Activated CD4-positive, alpha-beta T cell treated with anti-CD3 and anti-CD28 coated beads for 36 hours (primary cell): ENCODE measurements around the gene UROS. TPM values are rescaled to one million over a fixed set of nuclear protein-coding genes. Genes with fewer than 3 reads are reported as not detected.

Experiments used
- ATAC-seq: fragments of 200-7000 bp; cut with Tn5 transposase; one replicate; pipeline ENCODE4 v1.10.0; 2021; ENCODE audit warnings: mild to moderate bottlenecking, moderate library complexity
- CTCF ChIA-PET: fragments of 350-600 bp; sonication (Branson Sonifier 250); formaldehyde crosslinking; loops from one replicate; lab custom pipeline; 2021; ENCODE audit warnings: antibody characterized with exemption; lab: Charles Lee
- POLR2A ChIA-PET: fragments of 350-600 bp; sonication (Branson Sonifier 250); formaldehyde crosslinking; loops from one replicate; lab custom pipeline; 2021; ENCODE audit warnings: antibody characterized with exemption, inconsistent platforms; lab: Charles Lee
- DNase-seq: peaks from one replicate; pipeline ENCODE4 v3.0.0-alpha.2; 2020
- H3K27ac Mint-ChIP-seq: one replicate; pipeline ENCODE4 v1.8.0; 2021; ENCODE audit warnings: mixed read lengths
- H3K27me3 Mint-ChIP-seq: one replicate; pipeline ENCODE4 v1.8.0; 2021; ENCODE audit warnings: mixed read lengths
- H3K36me3 Mint-ChIP-seq: one replicate; pipeline ENCODE4 v1.8.0; 2021; ENCODE audit warnings: low read depth, mixed read lengths
- H3K4me1 Mint-ChIP-seq: one replicate; pipeline ENCODE4 v1.8.0; 2021; ENCODE audit warnings: mixed read lengths
- H3K4me3 Mint-ChIP-seq: one replicate; pipeline ENCODE4 v1.8.0; 2021; ENCODE audit warnings: mild to moderate bottlenecking, moderate library complexity, mixed read lengths
- H3K9me3 Mint-ChIP-seq: one replicate; pipeline ENCODE4 v1.8.0; 2021; ENCODE audit warnings: low read depth, mixed read lengths
- intact Hi-C, 2 experiments: fragments of 100-400 bp; cut with DNase I in 1 of 2; cut with micrococcal nuclease in 1 of 2; formaldehyde crosslinking; loops; one replicate each; pipeline versions ENCODE4 v1.14.2 to v1.15.1; 2022 to 2024; cut with DNase I, micrococcal nuclease
- total RNA-seq, 2 experiments: library from RNA; stranded (reverse); gene quantifications; one replicate each; pipeline ENCODE4 v1.2.3, GENCODE V29; 2021

Gene UROS
- total RNA-seq, 2 experiments from 2014 or later: 37.3 to 39.6 TPM

DNA sequence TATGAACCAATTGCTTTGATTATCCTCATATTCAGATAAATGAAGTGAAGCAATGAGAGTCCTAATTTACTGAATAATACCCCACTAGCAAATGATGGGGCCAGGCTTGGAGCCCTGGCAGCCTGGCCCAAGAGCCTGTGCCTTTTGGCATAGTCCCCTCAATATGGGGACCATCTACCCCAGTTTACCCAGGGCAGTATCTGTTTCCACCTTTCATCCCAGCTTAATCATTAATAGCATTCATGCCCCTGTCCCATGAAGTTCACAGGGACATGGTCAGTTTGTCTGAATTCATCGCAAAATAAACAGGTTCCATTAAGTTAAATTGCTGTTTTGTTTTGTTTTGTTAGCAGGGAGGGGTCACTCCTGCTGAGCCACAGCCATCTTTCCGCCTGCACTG, 25.8 kb upstream of the UROS start:
- ATAC-seq (no peak), DNase-seq (no peak)
- Mint-ChIP-seq H3K4me3 (no peak overlapping the region), H3K9me3 (no peaks in the 10 kb centered on the region), H3K27ac (no peak overlapping the region), H3K4me1 (no peaks in the 10 kb centered on the region), H3K36me3 (peaks cover 22% of the 10 kb centered on the region), H3K27me3 (no peaks in the 10 kb centered on the region)
- intact Hi-C loops: no loop called here
- CTCF ChIA-PET: no interaction called here
- POLR2A ChIA-PET: no interaction called here

DNA sequence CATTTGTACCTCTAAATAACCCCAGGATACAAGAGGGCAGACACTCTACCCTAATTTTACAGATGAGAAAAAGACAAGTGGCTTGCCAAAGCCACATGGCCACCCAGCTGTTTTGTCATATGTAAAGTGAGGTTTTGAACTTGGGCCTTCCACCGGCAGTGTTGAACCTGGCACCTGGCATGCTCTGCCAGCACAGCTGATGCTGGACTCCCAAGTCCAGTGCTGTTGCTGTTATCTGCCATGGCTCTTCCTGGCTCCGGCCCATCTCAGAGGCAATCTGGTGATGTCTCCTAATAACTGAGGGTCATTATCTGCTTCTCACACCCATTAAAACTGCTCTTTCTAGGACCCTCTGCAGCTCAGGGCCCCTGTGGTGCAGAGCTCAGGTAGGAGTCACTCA, 25.3 kb upstream of the UROS start:
- H3K36me3 Mint-ChIP-seq: peaks cover 19% of the 10 kb centered on the region
- POLR2A ChIA-PET: no interaction called here

DNA sequence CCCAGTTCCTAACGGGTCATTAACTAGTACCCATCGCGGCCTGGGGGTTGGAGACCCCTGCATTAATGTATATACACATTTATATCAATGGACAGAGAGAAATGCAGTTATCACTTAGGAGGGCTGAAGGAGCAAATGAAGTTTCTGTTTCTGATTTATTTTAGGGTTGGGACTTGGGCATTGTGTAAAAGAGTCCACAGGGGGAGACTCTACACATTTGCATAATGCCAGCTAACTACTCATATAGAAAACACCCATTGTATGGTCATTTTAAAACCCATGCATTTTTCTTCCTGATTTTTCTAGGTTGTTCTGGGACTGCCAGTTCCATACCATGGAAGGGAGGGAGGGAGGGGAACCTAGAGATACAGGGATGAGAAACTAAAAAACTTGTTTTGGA, 23.8 kb upstream of the UROS start:
- ChIA-PET POLR2A (no interaction called here), CTCF (no interaction called here)
- H3K4me1 Mint-ChIP-seq: no peaks in the 10 kb centered on the region
- peaks cover 10% of the 10 kb centered on the region for H3K36me3 Mint-ChIP-seq
- ATAC-seq (no peak), DNase-seq (no peak)
- no peak overlapping the region for H3K4me3 Mint-ChIP-seq
- H3K27ac Mint-ChIP-seq: no peak overlapping the region
- H3K9me3 Mint-ChIP-seq: no peaks in the 10 kb centered on the region
- no peaks in the 10 kb centered on the region for H3K27me3 Mint-ChIP-seq
- intact Hi-C loops: no loop called here

More for the DNA sequence above, 25.3 kb upstream of the UROS start:
- DNase-seq: no peak
- Mint-ChIP-seq H3K27me3 (no peaks in the 10 kb centered on the region), H3K9me3 (no peaks in the 10 kb centered on the region), H3K27ac (no peak overlapping the region), H3K4me1 (no peaks in the 10 kb centered on the region), H3K4me3 (no peak overlapping the region)
- intact Hi-C loops: no loop called here
- no peak for ATAC-seq
- CTCF ChIA-PET: no interaction called here

GRCh38 chr10:125845617-125846016, 22.6 kb upstream of the UROS start:
- Mint-ChIP-seq H3K9me3 (no peaks in the 10 kb centered on the region), H3K27me3 (no peaks in the 10 kb centered on the region), H3K27ac (no peak overlapping the region), H3K4me1 (no peaks in the 10 kb centered on the region), H3K4me3 (no peak overlapping the region), H3K36me3 (peaks cover 13% of the 10 kb centered on the region)
- intact Hi-C loops: no loop called here
- no peak for DNase-seq
- ChIA-PET POLR2A (no interaction called here), CTCF (interaction anchor here (1.2 kb wide), 1 partner anchor 13 kb away, joined by 3 read pairs; no protein-coding TSS in a partner anchor)
- ATAC-seq: no peak

- intact Hi-C loops: no loop called here
- Mint-ChIP-seq H3K4me3 (no peak overlapping the region), H3K9me3 (no peaks in the 10 kb centered on the region), H3K4me1 (no peaks in the 10 kb centered on the region), H3K27me3 (no peaks in the 10 kb centered on the region), H3K27ac (no peak overlapping the region), H3K36me3 (peaks cover 20% of the 10 kb centered on the region)
- DNase-seq (no peak), ATAC-seq (no peak)
- ChIA-PET CTCF (interaction anchor here (1.2 kb wide), 1 partner anchor 13 kb away, joined by 3 read pairs; no protein-coding TSS in a partner anchor), POLR2A (no interaction called here)
Measured at GRCh38 chr10:125844751-125845221, 21.7 kb upstream of the UROS start.

GRCh38 chr10:125843603-125844329, 20.7 kb upstream of the UROS start:
- no peak for ATAC-seq
- no peak overlapping the region for H3K4me3 Mint-ChIP-seq
- DNase-seq: no peak
- intact Hi-C loops: no loop called here
- peaks cover 22% of the 10 kb centered on the region for H3K36me3 Mint-ChIP-seq
- ChIA-PET CTCF (interaction anchor here (0.6 kb wide), 1 partner anchor 242 kb away, joined by 3 read pairs; no protein-coding TSS in a partner anchor), POLR2A (no interaction called here)
- no peaks in the 10 kb centered on the region for H3K4me1 Mint-ChIP-seq
- H3K27ac Mint-ChIP-seq: no peak overlapping the region
- H3K27me3 Mint-ChIP-seq: no peaks in the 10 kb centered on the region
- no peaks in the 10 kb centered on the region for H3K9me3 Mint-ChIP-seq

- H3K27ac Mint-ChIP-seq: no peak overlapping the region
- no peak overlapping the region for H3K4me3 Mint-ChIP-seq
- no peaks in the 10 kb centered on the region for H3K27me3 Mint-ChIP-seq
- no peaks in the 10 kb centered on the region for H3K4me1 Mint-ChIP-seq
- ChIA-PET POLR2A (no interaction called here), CTCF (no interaction called here)
- intact Hi-C loops: no loop called here
- H3K9me3 Mint-ChIP-seq: no peaks in the 10 kb centered on the region
- H3K36me3 Mint-ChIP-seq: peaks cover 37% of the 10 kb centered on the region
- DNase-seq (no peak), ATAC-seq (no peak)
Measured at GRCh38 chr10:125840955-125841354, 17.9 kb upstream of the UROS start.

DNA sequence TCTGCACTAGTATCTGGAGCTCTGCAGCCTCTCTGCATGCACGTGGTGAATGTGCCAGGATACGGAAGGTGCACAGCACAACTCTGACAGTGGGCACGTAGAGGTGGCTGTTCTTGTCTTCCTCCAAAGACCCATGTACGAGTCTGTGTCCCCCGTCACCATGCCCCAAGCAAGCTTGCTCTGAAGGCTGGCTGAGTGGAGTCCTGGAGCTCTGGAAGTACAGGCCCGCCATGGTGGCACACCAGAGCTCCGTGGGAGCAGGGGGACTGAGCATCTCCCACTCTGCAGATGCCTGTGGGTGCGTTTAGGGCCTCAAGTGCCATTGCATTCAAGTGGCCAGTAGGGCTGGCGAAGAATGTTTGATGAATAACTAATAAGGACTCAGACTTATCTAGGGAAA, 17.3 kb upstream of the UROS start:
- no peak for DNase-seq
- H3K27ac Mint-ChIP-seq: no peak overlapping the region
- intact Hi-C loops: no loop called here
- no peak overlapping the region for H3K4me3 Mint-ChIP-seq
- no peaks in the 10 kb centered on the region for H3K9me3 Mint-ChIP-seq
- peaks cover 42% of the 10 kb centered on the region for H3K36me3 Mint-ChIP-seq
- no peaks in the 10 kb centered on the region for H3K4me1 Mint-ChIP-seq
- H3K27me3 Mint-ChIP-seq: no peaks in the 10 kb centered on the region
- CTCF ChIA-PET: interaction anchor here (0.7 kb wide), 1 partner anchor 1144 kb away, joined by 3 read pairs; no protein-coding TSS in a partner anchor
- no peak for ATAC-seq
- POLR2A ChIA-PET: no interaction called here

- DNase-seq (no peak), ATAC-seq (no peak)
- no peak overlapping the region for H3K4me3 Mint-ChIP-seq
- no peaks in the 10 kb centered on the region for H3K9me3 Mint-ChIP-seq
- ChIA-PET POLR2A (interaction anchor here (0.5 kb wide), 1 partner anchor 113 kb away, joined by 5 read pairs; no protein-coding TSS in a partner anchor), CTCF (no interaction called here)
- H3K4me1 Mint-ChIP-seq: no peaks in the 10 kb centered on the region
- peaks cover 50% of the 10 kb centered on the region for H3K36me3 Mint-ChIP-seq
- H3K27me3 Mint-ChIP-seq: no peaks in the 10 kb centered on the region
- H3K27ac Mint-ChIP-seq: no peak overlapping the region
- intact Hi-C loops: no loop called here
Measured at GRCh38 chr10:125838802-125839575, 15.9 kb upstream of the UROS start.

DNA sequence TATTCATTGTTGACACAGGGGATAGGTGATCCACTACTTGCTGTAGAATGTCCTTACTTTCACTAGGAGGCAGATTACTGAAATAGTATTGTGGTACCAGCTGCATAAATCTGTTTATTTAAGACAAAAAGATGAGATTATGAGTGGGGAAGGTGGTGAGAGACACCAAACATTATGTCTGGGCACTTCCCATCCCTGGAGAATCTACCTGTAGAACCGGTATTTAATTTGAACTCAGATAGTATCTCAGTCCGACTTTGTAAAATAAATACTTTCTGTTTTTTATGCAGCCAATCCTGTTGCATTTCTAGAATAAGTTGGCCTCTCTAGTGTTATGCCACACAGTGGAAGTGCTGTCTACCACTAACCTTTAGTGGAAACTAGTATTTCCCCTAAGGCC, 13.7 kb upstream of the UROS start:
- POLR2A ChIA-PET: no interaction called here
- ATAC-seq (no peak), DNase-seq (no peak)
- Mint-ChIP-seq H3K27me3 (no peaks in the 10 kb centered on the region), H3K27ac (no peak overlapping the region), H3K9me3 (no peaks in the 10 kb centered on the region), H3K4me3 (no peak overlapping the region), H3K4me1 (no peaks in the 10 kb centered on the region), H3K36me3 (peaks cover 51% of the 10 kb centered on the region)
- CTCF ChIA-PET: no interaction called here
- intact Hi-C loops: no loop called here

DNA sequence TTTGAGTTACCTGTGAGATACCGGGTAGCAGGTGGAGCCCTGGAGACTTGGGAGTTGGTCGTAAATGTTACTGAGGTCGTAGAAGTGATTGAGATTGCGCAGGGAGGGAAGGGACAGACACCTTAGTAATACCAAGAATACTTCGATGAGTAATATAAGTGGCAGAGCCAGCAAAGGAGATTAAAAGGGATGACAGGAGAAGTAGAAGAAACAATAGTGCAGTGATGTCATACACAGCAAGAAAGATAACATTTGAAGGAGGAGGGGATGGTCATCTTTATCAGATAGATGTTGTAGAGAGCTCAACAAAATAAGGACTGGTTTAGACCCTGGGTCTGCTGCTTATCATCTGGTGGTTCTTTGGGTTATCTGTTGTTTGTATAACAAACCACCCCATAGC, 5.3 kb upstream of the UROS start:
- Mint-ChIP-seq H3K27me3 (no peaks in the 10 kb centered on the region), H3K4me3 (no peak overlapping the region), H3K4me1 (peaks cover 29% of the 10 kb centered on the region), H3K36me3 (peaks cover 41% of the 10 kb centered on the region), H3K27ac (peak overlapping the region; percentile 43), H3K9me3 (no peaks in the 10 kb centered on the region)
- intact Hi-C loops: no loop called here
- peak; percentile 56 for ATAC-seq
- DNase-seq: peak; percentile 10
- ChIA-PET CTCF (interaction anchor here (1.0 kb wide), 1 partner anchor 11 kb away, joined by 3 read pairs; no protein-coding TSS in a partner anchor), POLR2A (no interaction called here)
